H9 (cell line): ENCODE measurements around the gene ALG10B. TPM values are rescaled to one million over a fixed set of nuclear protein-coding genes. Genes with fewer than 3 reads are reported as not detected.

ENCODE experiments used
- DNase-seq: peaks from one replicate; pipeline ENCODE4 v3.0.0-alpha.2; 2017
- H2AFZ ChIP-seq: one replicate; pipeline ENCODE4 v1.6.1; 2013; ENCODE audit warnings: mild to moderate bottlenecking, low read length, control low read depth, moderate library complexity
- H2AK5ac ChIP-seq: 2 replicates; pipeline ENCODE4 v1.6.1; 2013; ENCODE audit warnings: low read length, control low read depth, mixed read lengths; ENCODE audit not compliant: insufficient read length
- H2BK120ac ChIP-seq: one replicate; pipeline ENCODE4 v1.6.1; 2013; ENCODE audit warnings: low read depth, mild to moderate bottlenecking, low read length, control low read depth, inconsistent platforms; ENCODE audit not compliant: poor library complexity, severe bottlenecking
- H2BK12ac ChIP-seq: 2 replicates; pipeline ENCODE4 v1.6.1; 2013; ENCODE audit warnings: low read length, control low read depth, mixed read lengths, low read depth; ENCODE audit not compliant: insufficient read length
- H2BK15ac ChIP-seq: 2 replicates; pipeline ENCODE4 v1.6.1; 2013; ENCODE audit warnings: low read depth, low read length, control low read depth
- H2BK20ac ChIP-seq: one replicate; pipeline ENCODE4 v1.6.1; 2013; ENCODE audit warnings: low read depth, mild to moderate bottlenecking, low read length, control low read depth, inconsistent platforms; ENCODE audit not compliant: poor library complexity, severe bottlenecking
- H2BK5ac ChIP-seq: 2 replicates; pipeline ENCODE4 v1.6.1; 2013; ENCODE audit warnings: low read length, control low read depth, mixed read lengths; ENCODE audit not compliant: insufficient read length
- H3K14ac ChIP-seq: 2 replicates; pipeline ENCODE4 v1.6.1; 2013; ENCODE audit warnings: low read length, control low read depth; ENCODE audit not compliant: insufficient read depth
- H3K18ac ChIP-seq: 2 replicates; pipeline ENCODE4 v1.6.1; 2013; ENCODE audit warnings: low read depth, mild to moderate bottlenecking, mixed read lengths, low read length, control low read depth; ENCODE audit not compliant: insufficient read length
- H3K23ac ChIP-seq: 2 replicates; pipeline ENCODE4 v1.6.1; 2013; ENCODE audit warnings: low read length, control low read depth, mixed read lengths, low read depth; ENCODE audit not compliant: insufficient read length
- H3K23me2 ChIP-seq: 2 replicates; pipeline ENCODE4 v1.6.1; 2013; ENCODE audit warnings: low read depth, mild to moderate bottlenecking, mixed read lengths, low read length, control low read depth; ENCODE audit not compliant: insufficient read length, poor library complexity, severe bottlenecking
- H3K27ac ChIP-seq: 2 replicates; pipeline ENCODE4 v1.5.1; 2013; ENCODE audit warnings: low read length, control low read depth, mixed read lengths, low read depth; ENCODE audit not compliant: insufficient read length
- H3K27me3 ChIP-seq: 2 replicates; pipeline ENCODE4 v1.6.1; 2013; ENCODE audit warnings: low read length, control low read depth, inconsistent platforms; ENCODE audit not compliant: insufficient read depth
- H3K4ac ChIP-seq: 2 replicates; pipeline ENCODE4 v1.6.1; 2013; ENCODE audit warnings: low read depth, mild to moderate bottlenecking, control low read depth, inconsistent platforms, low read length, moderate library complexity
- H3K4me1 ChIP-seq: 2 replicates; pipeline ENCODE4 v1.6.1; 2013; ENCODE audit warnings: low read length, control low read depth, inconsistent platforms; ENCODE audit not compliant: insufficient read depth
- H3K4me2 ChIP-seq: 2 replicates; pipeline ENCODE4 v1.6.1; 2013; ENCODE audit warnings: low read length, control low read depth, mixed read lengths; ENCODE audit not compliant: insufficient read length, insufficient read depth
- H3K56ac ChIP-seq: 2 replicates; pipeline ENCODE4 v1.6.1; 2013; ENCODE audit warnings: low read depth, mild to moderate bottlenecking, mixed read lengths, low read length, control low read depth; ENCODE audit not compliant: insufficient read length
- H3K79me1 ChIP-seq: 2 replicates; pipeline ENCODE4 v1.6.1; 2013; ENCODE audit warnings: low read depth, mild to moderate bottlenecking, moderate library complexity, low read length, control low read depth, inconsistent platforms; ENCODE audit not compliant: insufficient read depth, poor library complexity, severe bottlenecking
- H3K79me2 ChIP-seq: 2 replicates; pipeline ENCODE4 v1.6.1; 2013; ENCODE audit warnings: low read length, control low read depth, inconsistent platforms; ENCODE audit not compliant: insufficient read depth
- H3K9ac ChIP-seq: 2 replicates; pipeline ENCODE4 v1.6.1; 2013; ENCODE audit warnings: low read length, control low read depth, mixed read lengths; ENCODE audit not compliant: insufficient read length; ENCODE audit errors: extremely low read depth
- H3K9me3 ChIP-seq: one replicate; pipeline ENCODE4 v1.6.1; 2013; ENCODE audit warnings: low read depth, low read length, inconsistent platforms; ENCODE audit not compliant: control insufficient read depth
- H3T11ph ChIP-seq: one replicate; pipeline ENCODE4 v1.6.1; 2013; ENCODE audit warnings: mild to moderate bottlenecking, low read length, control low read depth, inconsistent platforms
- H4K20me1 ChIP-seq: one replicate; pipeline ENCODE4 v1.6.1; 2013; ENCODE audit not compliant: control insufficient read depth, insufficient read length, insufficient read depth
- H4K5ac ChIP-seq: 2 replicates; pipeline ENCODE4 v1.6.1; 2013; ENCODE audit warnings: low read depth, mild to moderate bottlenecking, mixed read lengths, low read length, control low read depth; ENCODE audit not compliant: insufficient read length
- H4K8ac ChIP-seq: replicated peaks from 2 replicates; pipeline ENCODE4 v1.6.1; 2013; ENCODE audit warnings: low read length, control low read depth, mixed read lengths, low read depth; ENCODE audit not compliant: insufficient read length
- H4K91ac ChIP-seq: 2 replicates; pipeline ENCODE4 v1.6.1; 2013; ENCODE audit warnings: low read depth, mild to moderate bottlenecking, moderate library complexity, mixed read lengths, low read length, control low read depth; ENCODE audit not compliant: insufficient read length
- H3K27ac Mint-ChIP-seq, 3 experiments: 2 replicates in 2 of 3; 3 replicates in 1 of 3; pipeline ENCODE4 v1.8.0; 2020 to 2021; ENCODE audit warnings: mixed read lengths in 3 of 3, mild to moderate bottlenecking in 1 of 3, moderate library complexity in 1 of 3
- H3K27me3 Mint-ChIP-seq: 2 replicates; pipeline ENCODE4 v1.8.0; 2021; ENCODE audit warnings: low read depth, mild to moderate bottlenecking, moderate library complexity, mixed read lengths
- H3K36me3 Mint-ChIP-seq, 3 experiments: 2 replicates in 2 of 3; 3 replicates in 1 of 3; pipeline ENCODE4 v1.8.0; 2020 to 2021; ENCODE audit warnings: low read depth in 3 of 3, mixed read lengths in 3 of 3; ENCODE audit not compliant: insufficient read depth in 1 of 3
- H3K4me1 Mint-ChIP-seq, 2 experiments: 2 replicates each; pipeline ENCODE4 v1.8.0; 2020; ENCODE audit warnings: mixed read lengths in 2 of 2
- H3K4me3 Mint-ChIP-seq, 2 experiments: 2 replicates in 1 of 2; 3 replicates in 1 of 2; pipeline ENCODE4 v1.8.0; 2020 to 2021; ENCODE audit warnings: mild to moderate bottlenecking in 2 of 2, mixed read lengths in 2 of 2, moderate library complexity in 1 of 2
- H3K9me3 Mint-ChIP-seq, 2 experiments: 2 replicates in 1 of 2; 3 replicates in 1 of 2; pipeline ENCODE4 v1.8.0; 2020; ENCODE audit warnings: mild to moderate bottlenecking in 2 of 2, mixed read lengths in 2 of 2, moderate library complexity in 1 of 2
- CTCF ChIP-seq: fragments of 200-600 bp; sonication (generic); conservative IDR thresholded peaks from 3 replicates; pipeline ENCODE4 v1.8.0; 2021; ENCODE audit warnings: antibody characterized with exemption, mild to moderate bottlenecking
- whole genome bisulfite sequencing: extraction: QIAGEN DNeasy Blood & Tissue Kit; methylation state at CpG from one replicate; pipeline ENCODE4 v1.1.7; 2013; ENCODE audit warnings: missing lambda C conversion rate, low lambda C conversion rate, mixed read lengths; ENCODE audit not compliant: insufficient read length; ENCODE audit errors: extremely low coverage; 5-methylcytosine and 5-hydroxymethylcytosine counted together
- total RNA-seq: library from RNA; stranded (reverse); gene quantifications from 2 replicates; pipeline ENCODE4 v1.2.1, GENCODE V29; 2021

ALG10B gene
- total RNA-seq, 1 experiment from 2014 or later: 6.8 TPM

GRCh38 chr12:38373784-38374183 lies 57.2 kb downstream of the ALG10B start:
- no peak overlapping the region for H2BK120ac ChIP-seq
- no peak overlapping the region for H4K91ac ChIP-seq
- no peak overlapping the region for H2BK12ac ChIP-seq
- no peak overlapping the region for H2BK15ac ChIP-seq
- no peak overlapping the region for H3K56ac ChIP-seq
- no CpG with 5 or more reads among the region's 2 CpGs for WGBS
- H3K4me1 Mint-ChIP-seq: no peaks in the 10 kb centered on the region
- no peak overlapping the region for H4K5ac ChIP-seq
- no peak overlapping the region for H2BK20ac ChIP-seq
- no peak overlapping the region for H3K4me3 Mint-ChIP-seq
- TF ChIP-seq CTCF: no peak
- no peak overlapping the region for H3K9ac ChIP-seq
- H4K8ac ChIP-seq: no peak overlapping the region
- no peak overlapping the region for H2AK5ac ChIP-seq
- no peak overlapping the region for H3K14ac ChIP-seq
- no peak overlapping the region for H3T11ph ChIP-seq
- H3K4ac ChIP-seq: no peak overlapping the region
- no peak overlapping the region for H2AFZ ChIP-seq
- H3K79me2 ChIP-seq: no peaks in the 10 kb centered on the region
- H3K4me2 ChIP-seq: no peak overlapping the region
- no peak overlapping the region for H3K27ac ChIP-seq
- H3K23me2 ChIP-seq: no peaks in the 10 kb centered on the region
- H4K20me1 ChIP-seq: no peaks in the 10 kb centered on the region
- H3K9me3 Mint-ChIP-seq: no peaks in the 10 kb centered on the region; a peak in 3 of 5 replicates
- H3K79me1 ChIP-seq: no peaks in the 10 kb centered on the region
- no peak overlapping the region for H3K18ac ChIP-seq
- DNase-seq: no peak
- no peaks in the 10 kb centered on the region for H3K27me3 ChIP-seq
- H3K23ac ChIP-seq: no peak overlapping the region
- no peaks in the 10 kb centered on the region for H3K27me3 Mint-ChIP-seq
- no peaks in the 10 kb centered on the region for H3K4me1 ChIP-seq
- no peaks in the 10 kb centered on the region for H3K9me3 ChIP-seq
- no peak overlapping the region for H2BK5ac ChIP-seq
- H3K36me3 Mint-ChIP-seq: no peaks in the 10 kb centered on the region; a peak in 1 of 7 replicates
- no peak overlapping the region for H3K27ac Mint-ChIP-seq
